Measurements from ENCODE around the gene CCDC160.
"Not testable (repeated sequence)": the region's sequence is repeated elsewhere in the genome, so short reads cannot be mapped to it uniquely, and the experiment has no call there.

The CCDC160 gene

GRCh38 chrX:134236626-134237614 lies at the start of gene CCDC160:
Gene CCDC160, plus strand, starts transcription at chrX:134237182. Its CDS starts 7,619 bp downstream, at chrX:134244801.
- DNase-seq (ENCODE audit: low read depth) = no peak

- DNase-seq (ENCODE audit: low read depth) = no peak
These were observed 45.7 kb upstream of the CCDC160 start for GRCh38 chrX:134191281-134191680.

GRCh38 chrX:134194915-134195314 lies 42.1 kb upstream of the CCDC160 start:
- DNase-seq (ENCODE audit: low read depth) = no peak

- no peak for DNase-seq (ENCODE audit: low read depth)
These were observed 34.4 kb upstream of the CCDC160 start for GRCh38 chrX:134202561-134202960.

GRCh38 chrX:134206221-134206620 lies 30.8 kb upstream of the CCDC160 start:
- no peak for DNase-seq (ENCODE audit: low read depth)

- DNase-seq (ENCODE audit: low read depth) = no peak
These were observed 26.5 kb upstream of the CCDC160 start for GRCh38 chrX:134210465-134210864.

- no peak for DNase-seq (ENCODE audit: low read depth)
These were observed 1.7 kb upstream of the CCDC160 start for GRCh38 chrX:134235236-134235635.

- DNase-seq (ENCODE audit: low read depth) = not testable (repeated sequence)
These were observed 1.2 kb downstream of the CCDC160 start for GRCh38 chrX:134238144-134238543.

- DNase-seq (ENCODE audit: low read depth) = no peak
These were observed 2.0 kb downstream of the CCDC160 start for GRCh38 chrX:134239016-134239415.

GRCh38 chrX:134240209-134240608 lies 3.2 kb downstream of the CCDC160 start:
- no peak for DNase-seq (ENCODE audit: low read depth)

- DNase-seq (ENCODE audit: low read depth) = no peak
These were observed 5.1 kb downstream of the CCDC160 start for GRCh38 chrX:134241960-134242619.

GRCh38 chrX:134244043-134244442 lies 7.1 kb downstream of the CCDC160 start:
- no peak for DNase-seq (ENCODE audit: low read depth)

GRCh38 chrX:134246282-134246681 lies 9.3 kb downstream of the CCDC160 start:
- DNase-seq (ENCODE audit: low read depth) = no peak

GRCh38 chrX:134247492-134247891 lies 10.5 kb downstream of the CCDC160 start:
- no peak for DNase-seq (ENCODE audit: low read depth)

GRCh38 chrX:134249241-134249640 lies 12.3 kb downstream of the CCDC160 start:
- no peak for DNase-seq (ENCODE audit: low read depth)

GRCh38 chrX:134251241-134251640 lies 14.3 kb downstream of the CCDC160 start:
- no peak for DNase-seq (ENCODE audit: low read depth)

- no peak for DNase-seq (ENCODE audit: low read depth)
These were observed 17.5 kb downstream of the CCDC160 start for GRCh38 chrX:134254511-134254910.

- no peak for DNase-seq (ENCODE audit: low read depth)
These were observed 18.6 kb downstream of the CCDC160 start for GRCh38 chrX:134255555-134255954.

- no peak for DNase-seq (ENCODE audit: low read depth)
These were observed 19.7 kb downstream of the CCDC160 start for GRCh38 chrX:134256684-134257083.

- DNase-seq (ENCODE audit: low read depth) = no peak
These were observed 21.2 kb downstream of the CCDC160 start for GRCh38 chrX:134258202-134258601.

- DNase-seq (ENCODE audit: low read depth) = not testable (repeated sequence)
These were observed 49.0 kb downstream of the CCDC160 start for GRCh38 chrX:134285934-134286333.

GRCh38 chrX:134287346-134287745 lies 50.4 kb downstream of the CCDC160 start:
- no peak for DNase-seq (ENCODE audit: low read depth)

- DNase-seq (ENCODE audit: low read depth) = no peak
These were observed 57.6 kb downstream of the CCDC160 start for GRCh38 chrX:134294548-134294947.
